Epithelial cell of esophagus (primary cell): ENCODE results near the gene SERGEF.
A peak's percentile ranks its signal among the peaks of the same experiment; 100 is the strongest.

Source experiments
- DNase-seq: peaks from one replicate; pipeline ENCODE4 v3.0.0; 2010; ENCODE audit warnings: low read depth
- H3K4me3 ChIP-seq: 2 replicates; pipeline ENCODE4 v1.5.1; 2011; ENCODE audit warnings: mild to moderate bottlenecking, low read length, control low read depth
- CTCF ChIP-seq: IDR thresholded peaks from 2 replicates; pipeline ENCODE4 v1.5.1; 2011; ENCODE audit warnings: low read depth, mild to moderate bottlenecking, low read length, control low read depth, inconsistent platforms; ENCODE audit not compliant: insufficient read depth; ENCODE audit errors: missing control alignments

Gene SERGEF

DNA sequence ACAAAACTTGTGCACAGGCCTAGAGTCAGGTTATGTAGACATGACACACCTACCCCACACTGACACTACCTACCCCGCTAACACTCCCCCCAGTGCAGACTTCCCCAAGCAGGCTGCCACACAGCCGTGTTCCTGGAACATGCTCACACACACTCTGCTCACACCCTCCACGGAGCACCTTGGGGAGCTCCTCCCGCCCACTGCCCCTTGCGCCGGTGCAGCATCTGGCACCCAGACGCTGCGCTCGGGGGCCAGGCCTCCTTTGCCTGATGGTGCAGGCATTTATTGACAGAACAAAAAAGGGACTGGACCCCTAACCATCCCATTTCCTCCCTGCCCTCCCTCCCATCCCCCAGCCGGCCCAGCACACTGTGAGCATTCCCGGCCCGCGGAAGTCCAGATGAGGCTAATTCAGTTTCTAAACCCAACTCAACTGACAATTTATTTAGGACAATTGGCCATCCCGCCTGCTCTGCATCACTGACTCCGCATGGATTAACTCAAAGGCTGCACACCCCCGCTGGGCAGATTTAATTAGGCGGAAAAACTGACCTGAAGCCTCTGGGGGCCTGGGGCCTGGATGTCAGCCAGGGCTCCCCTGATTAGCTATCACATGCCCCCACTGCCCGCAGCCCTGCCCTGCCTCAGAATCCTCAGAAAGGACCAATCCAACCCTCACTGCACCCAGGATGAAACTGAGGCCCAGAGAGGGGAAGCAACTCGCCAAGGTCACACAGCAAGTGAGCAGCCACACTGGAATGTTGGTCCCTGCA, 248.2 kb downstream of the SERGEF start:
- no peak for DNase-seq
- H3K4me3 ChIP-seq: no peak overlapping the region
- no peak for TF ChIP-seq CTCF

DNA sequence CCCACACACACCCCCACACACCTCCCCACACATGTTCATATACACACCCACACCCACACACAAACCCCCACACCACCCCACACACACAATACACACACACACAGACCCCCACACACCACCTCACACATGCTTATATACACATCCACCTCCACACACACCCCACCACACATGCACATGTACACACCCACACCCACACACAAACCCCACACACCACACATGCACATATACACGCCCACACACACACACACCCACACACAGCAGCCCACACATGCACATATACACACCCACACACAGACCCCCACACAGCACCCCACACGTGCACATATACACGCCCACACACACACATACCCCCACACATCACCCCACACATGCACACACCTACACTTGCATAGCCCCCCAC, 249.1 kb downstream of the SERGEF start:
- H3K4me3 ChIP-seq: no peak overlapping the region
- no peak for TF ChIP-seq CTCF
- no peak for DNase-seq

DNA sequence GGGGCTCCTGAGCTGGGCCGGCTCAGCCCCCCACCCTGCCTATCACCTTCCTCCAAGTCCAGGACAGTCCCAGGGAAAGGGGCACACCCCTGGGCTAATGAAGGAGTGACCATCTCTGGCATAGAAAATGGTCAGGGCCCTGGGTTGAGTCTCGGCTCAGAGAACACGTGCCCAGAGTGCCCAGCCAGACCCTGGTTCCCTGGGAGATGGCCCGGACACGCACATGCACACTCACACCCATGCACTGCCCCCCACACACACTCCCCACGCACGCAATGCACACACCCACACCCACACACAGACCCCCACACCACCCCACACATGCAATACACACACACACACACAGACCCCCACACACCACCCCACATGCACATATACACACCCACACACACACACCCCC, 249.6 kb downstream of the SERGEF start:
- H3K4me3 ChIP-seq: no peak overlapping the region
- no peak for DNase-seq
- no peak for TF ChIP-seq CTCF

- peak; percentile 28 for DNase-seq
- TF ChIP-seq CTCF: no peak
Measured at GRCh38 chr11:17762309-17762974, 250.4 kb downstream of the SERGEF start.

GRCh38 chr11:17760102-17761029, 252.5 kb downstream of the SERGEF start:
- H3K4me3 ChIP-seq: no peak overlapping the region
- TF ChIP-seq CTCF: peak; percentile 55
- peak; percentile 59 for DNase-seq

More at GRCh38 chr11:17762309-17762974, 250.4 kb downstream of the SERGEF start:
- H3K4me3 ChIP-seq: no peak overlapping the region

GRCh38 chr11:17755891-17756290, 257.0 kb downstream of the SERGEF start:
- no peak for DNase-seq
- TF ChIP-seq CTCF: no peak
- no peak overlapping the region for H3K4me3 ChIP-seq
